Body of pancreas (tissue), 4 donors: ENCODE results near the gene EHBP1. TPM values are rescaled to one million over a fixed set of nuclear protein-coding genes. Genes with fewer than 3 reads are reported as not detected.

Experiments
- ATAC-seq: fragments of 150-250 bp; one replicate; pipeline ENCODE4 v1.9.1; 2016
- DNase-seq, 4 donors: peaks; one replicate each; pipeline ENCODE4 v3.0.0-alpha.2; 2019
- H3K27ac ChIP-seq, 4 donors: fragments of 200-600 bp; sonication (generic); 1 replicate in 3 of 4; 2 replicates in 1 of 4; pipeline versions ENCODE4 v1.5.1 to v1.6.1; 2016 to 2019; ENCODE audit warnings: mild to moderate bottlenecking in 1 of 4, mixed read lengths in 1 of 4, moderate library complexity in 1 of 4
- H3K27me3 ChIP-seq, 2 donors: fragments of 200-600 bp; sonication (generic); one replicate each; pipeline ENCODE4 v1.6.0; 2016; ENCODE audit warnings: mild to moderate bottlenecking in 1 of 2
- H3K36me3 ChIP-seq, 2 donors: fragments of 200-600 bp; sonication (generic); replicated peaks in 1 of 2; 2 replicates each; pipeline ENCODE4 v1.5.1; 2016; ENCODE audit warnings: low read depth in 2 of 2; ENCODE audit not compliant: insufficient read depth in 1 of 2
- H3K4me1 ChIP-seq: fragments of 200-600 bp; sonication (generic); one replicate; pipeline ENCODE4 v1.6.0; 2016
- H3K4me3 ChIP-seq, 2 donors: fragments of 200-600 bp; sonication (generic); 1 replicate in 1 of 2; 2 replicates in 1 of 2; pipeline ENCODE4 v1.5.1; 2016 to 2019
- H3K9me3 ChIP-seq, 3 donors: fragments of 200-600 bp; sonication (generic); 1 replicate in 2 of 3; 2 replicates in 1 of 3; pipeline ENCODE4 v1.5.1; 2016
- CTCF ChIP-seq, 7 experiments: fragments of 450-650 bp in 4 of 7; fragments of 200-600 bp in 3 of 7; sonication (generic) in 3 of 7; IDR thresholded peaks; one replicate each; pipeline ENCODE4 v1.5.1; 2016 to 2019; ENCODE audit warnings: antibody characterized with exemption in 7 of 7
- POLR2A ChIP-seq, 3 donors: fragments of 450-650 bp; IDR thresholded peaks; one replicate each; pipeline ENCODE4 v1.6.1; 2016; ENCODE audit warnings: antibody characterized with exemption in 3 of 3, mild to moderate bottlenecking in 2 of 3
- WGBS, 2 donors: methylation state at CpG; one replicate each; pipeline ENCODE4 v1.1.5; 2017; 5-methylcytosine and 5-hydroxymethylcytosine counted together
- intact Hi-C: fragments of 100-400 bp; cut with DNase I; formaldehyde crosslinking; loops from one replicate; pipeline ENCODE4 v1.15.1; 2023
- total RNA-seq, 2 donors: library from RNA; depleted of rRNA; stranded (reverse); fragments of >200 nt; gene quantifications; one replicate each; pipeline ENCODE4 v1.1.0, GENCODE V29; 2016

The EHBP1 gene
- total RNA-seq, 2 donors from 2014 or later, result 43.6 to 45.8 TPM

GRCh38 chr2:63038034-63038433 is 332.5 kb downstream of the EHBP1 start:
- WGBS, 2 donors, result 93 to 95% methylated on average over 4 of the region's 4 CpGs
- DNase-seq, result no peak
- Histone ChIP-seq H3K4me1 (no peaks in the 10 kb centered on the region), H3K4me3 (no peak overlapping the region), H3K27me3 (no peaks in the 10 kb centered on the region), H3K27ac (no peak overlapping the region), H3K36me3 (no peaks in the 10 kb centered on the region), H3K9me3 (no peaks in the 10 kb centered on the region)
- intact Hi-C loops, result no loop called here
- no peak for TF ChIP-seq POLR2A (IDR thresholded peaks at IDR 0.05)
- TF ChIP-seq CTCF (IDR thresholded peaks at IDR 0.05), result no peak
- no peak for ATAC-seq

- no peak for TF ChIP-seq POLR2A (IDR thresholded peaks at IDR 0.05)
- no peak for TF ChIP-seq CTCF (IDR thresholded peaks at IDR 0.05)
- Histone ChIP-seq H3K36me3 (no peaks in the 10 kb centered on the region), H3K27ac (no peak overlapping the region), H3K4me3 (no peak overlapping the region), H3K9me3 (no peaks in the 10 kb centered on the region), H3K27me3 (no peaks in the 10 kb centered on the region), H3K4me1 (no peaks in the 10 kb centered on the region)
- ATAC-seq, result no peak
- no peak for DNase-seq
- intact Hi-C loops, result no loop called here
- 86 to 98% methylated on average over 1 of the region's 1 CpG for WGBS, 2 donors
These were observed 335.1 kb downstream of the EHBP1 start for GRCh38 chr2:63040586-63040985.

DNA sequence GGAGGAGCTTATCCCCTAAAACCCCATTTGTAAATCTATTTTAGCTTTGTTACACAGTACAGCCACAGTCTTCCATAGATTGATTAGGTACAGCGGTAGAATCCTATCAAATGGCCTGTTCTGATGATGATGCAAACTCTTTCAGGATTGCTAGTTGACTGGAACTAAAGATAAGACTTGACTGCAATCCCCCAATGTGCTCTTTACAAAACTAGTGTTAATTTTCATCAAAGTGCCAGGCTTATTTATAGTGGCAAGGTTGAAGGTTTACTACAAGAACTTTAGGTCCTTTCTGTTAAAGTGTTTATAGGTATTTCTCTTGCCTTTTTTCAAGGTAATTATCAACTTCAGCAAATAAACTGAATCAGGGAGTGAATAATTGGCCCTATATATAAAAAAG is 336.1 kb downstream of the EHBP1 start:
- H3K36me3 ChIP-seq, result no peaks in the 10 kb centered on the region
- no peaks in the 10 kb centered on the region for H3K9me3 ChIP-seq
- intact Hi-C loops, result no loop called here
- WGBS, 2 donors, result 91 to 96% methylated on average over 1 of the region's 1 CpG
- TF ChIP-seq CTCF (IDR thresholded peaks at IDR 0.05) (no peak), POLR2A (IDR thresholded peaks at IDR 0.05) (no peak)
- ATAC-seq (no peak), DNase-seq (no peak)
- no peaks in the 10 kb centered on the region for H3K4me1 ChIP-seq
- no peak overlapping the region for H3K27ac ChIP-seq
- no peaks in the 10 kb centered on the region for H3K27me3 ChIP-seq
- no peak overlapping the region for H3K4me3 ChIP-seq

- no peak overlapping the region for H3K27ac ChIP-seq
- H3K9me3 ChIP-seq, result no peaks in the 10 kb centered on the region
- H3K27me3 ChIP-seq, result peaks cover 0 to 7% of the 10 kb centered on the region in 2 donors
- ATAC-seq (no peak), DNase-seq (no peak)
- H3K4me1 ChIP-seq, result peaks cover 17% of the 10 kb centered on the region
- intact Hi-C loops, result no loop called here
- no peak for TF ChIP-seq CTCF (IDR thresholded peaks at IDR 0.05)
- no peak for TF ChIP-seq POLR2A (IDR thresholded peaks at IDR 0.05)
- no peak overlapping the region for H3K4me3 ChIP-seq
- H3K36me3 ChIP-seq, result no peaks in the 10 kb centered on the region
- 96% methylated on average over 36 of the region's 36 CpGs for WGBS, 2 donors
These were observed 339.1 kb downstream of the EHBP1 start for GRCh38 chr2:63044362-63045327.
